Activated T-cell treated with anti-CD3 and anti-CD28 coated beads, Interleukin-2, amount 50 U/mL, for 72 hours (primary cell): ENCODE measurements around the gene TSFM. TPM values are rescaled to one million over a fixed set of nuclear protein-coding genes. Genes with fewer than 3 reads are reported as not detected.
A peak's percentile ranks its signal among the peaks of the same experiment; 100 is the strongest.

ENCODE experiments used
- ATAC-seq, 2 donors: fragments of 150-1000 bp; cut with Tn5 transposase; replicated peaks in 1 of 2; 2 replicates each; pipeline ENCODE4 v1.10.0; 2021; ENCODE audit warnings: moderate library complexity in 2 of 2, mild to moderate bottlenecking in 1 of 2
- DNase-seq, 2 donors: peaks; one replicate each; pipeline ENCODE4 v3.0.0; 2021 to 2022; ENCODE audit warnings: mixed read lengths in 1 of 2
- H3K27ac Mint-ChIP-seq: one replicate; pipeline ENCODE4 v1.8.0; 2022; ENCODE audit warnings: mild to moderate bottlenecking, moderate library complexity, mixed read lengths
- H3K27me3 Mint-ChIP-seq: one replicate; pipeline ENCODE4 v1.8.0; 2022; ENCODE audit warnings: low read depth, mixed read lengths
- H3K36me3 Mint-ChIP-seq, 2 donors: one replicate each; pipeline ENCODE4 v1.8.0; 2022; ENCODE audit warnings: mixed read lengths in 2 of 2, mild to moderate bottlenecking in 1 of 2; ENCODE audit not compliant: insufficient read depth in 2 of 2
- H3K4me1 Mint-ChIP-seq: one replicate; pipeline ENCODE4 v1.8.0; 2022; ENCODE audit warnings: low read depth, mixed read lengths
- H3K4me3 Mint-ChIP-seq, 2 donors: one replicate each; pipeline ENCODE4 v1.8.0; 2022; ENCODE audit warnings: mild to moderate bottlenecking in 2 of 2, mixed read lengths in 2 of 2, moderate library complexity in 2 of 2
- H3K9me3 Mint-ChIP-seq, 2 donors: one replicate each; pipeline ENCODE4 v1.8.0; 2022; ENCODE audit warnings: mixed read lengths in 2 of 2
- total RNA-seq, 2 donors: library from RNA; stranded (reverse); gene quantifications; one replicate each; pipeline ENCODE4 v1.2.3, GENCODE V29; 2022

The TSFM gene
- total RNA-seq, 2 donors from 2014 or later: 30.4 to 30.9 TPM

DNA sequence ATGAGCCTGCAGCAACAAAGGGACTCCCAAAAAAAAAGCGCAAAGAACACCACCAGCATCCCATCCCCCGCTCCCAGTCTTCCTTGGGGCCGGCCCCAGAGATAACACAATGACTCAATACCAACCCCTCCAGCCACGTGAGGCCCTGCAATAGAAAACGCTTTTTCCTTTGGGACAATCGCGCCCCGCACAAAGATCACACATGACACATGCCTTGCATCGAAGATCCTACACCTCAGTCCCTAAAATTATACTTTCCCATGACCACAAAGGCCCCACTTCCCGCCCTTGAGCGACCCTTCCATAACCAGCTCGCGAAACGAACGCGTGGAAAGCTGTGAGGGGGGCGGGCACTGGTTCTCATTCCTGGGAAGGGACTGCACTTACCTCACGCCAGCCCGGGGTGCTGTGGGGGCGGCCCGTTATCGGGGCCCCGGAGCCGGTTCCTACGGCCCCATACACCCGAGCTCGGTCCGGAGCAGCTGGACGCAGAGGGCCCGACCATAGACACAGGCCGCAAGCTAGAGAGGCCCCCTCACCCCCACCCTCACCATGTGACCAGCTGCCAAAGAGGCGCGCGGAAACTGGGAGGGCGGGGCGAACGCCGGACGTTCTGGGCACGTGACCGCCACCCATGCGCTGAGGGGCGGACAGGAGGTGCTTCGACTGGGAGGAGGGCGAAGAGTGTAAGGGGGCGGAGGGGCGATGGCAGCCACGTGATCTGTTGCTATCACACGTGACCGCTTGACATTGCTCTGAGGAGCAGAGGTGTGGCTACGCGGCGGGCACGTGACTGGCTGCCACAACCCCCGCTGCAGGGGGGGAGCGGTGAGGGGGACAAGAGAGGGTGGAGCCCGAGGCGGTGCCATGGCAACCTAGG lies 30.6 kb upstream of the TSFM start, which contains the start of gene CDK4:
CDK4 (minus strand) TSS at position 523 of the 880 bp plus-strand sequence. CDS start 593 bp downstream, outside the sequence.
- Mint-ChIP-seq H3K27me3 (no peaks in the 10 kb centered on the region), H3K27ac (peak within 1 kb of the TSS; percentile 77), H3K4me3 (peak within 1 kb of the TSS; percentile 91 to 98), H3K36me3 (peaks cover 15 to 35% of the 10 kb centered on the region in 2 donors), H3K9me3 (no peaks in the 10 kb centered on the region), H3K4me1 (peaks cover 59% of the 10 kb centered on the region)
- ATAC-seq (peak; percentile 82 to 85), DNase-seq (peak; percentile 98 to 99)

GRCh38 chr12:57752668-57753000 lies 30.0 kb upstream of the TSFM start:
- Mint-ChIP-seq H3K4me1 (peaks cover 63% of the 10 kb centered on the region), H3K27ac (peak overlapping the region; percentile 51), H3K27me3 (no peaks in the 10 kb centered on the region), H3K9me3 (no peaks in the 10 kb centered on the region), H3K36me3 (peaks cover 15 to 32% of the 10 kb centered on the region in 2 donors), H3K4me3 (peak overlapping the region; percentile 91 to 98)
- ATAC-seq (no peak), DNase-seq (no peak)

- Mint-ChIP-seq H3K9me3 (no peaks in the 10 kb centered on the region), H3K27me3 (no peaks in the 10 kb centered on the region), H3K27ac (peak overlapping the region; percentile 63), H3K4me1 (peaks cover 66% of the 10 kb centered on the region), H3K4me3 (peak overlapping the region; percentile 92 to 94), H3K36me3 (peaks cover 15 to 25% of the 10 kb centered on the region in 2 donors)
- ATAC-seq (no peak), DNase-seq (no peak)
Measured at GRCh38 chr12:57753756-57754337, 28.7 kb upstream of the TSFM start.

- Mint-ChIP-seq H3K4me1 (peaks cover 69% of the 10 kb centered on the region), H3K36me3 (peaks cover 15 to 20% of the 10 kb centered on the region in 2 donors), H3K4me3 (peak within 1 kb of the TSS; percentile 93 to 95), H3K9me3 (no peaks in the 10 kb centered on the region), H3K27me3 (no peaks in the 10 kb centered on the region), H3K27ac (peak within 1 kb of the TSS; percentile 63)
- DNase-seq (peak; percentile 88 to 91), ATAC-seq (peak; percentile 54 to 56)
Measured at GRCh38 chr12:57754411-57755193, 28.0 kb upstream of the TSFM start, which contains the start of gene MARCHF9. MARCHF9 (plus strand) TSS chr12:57755103; CDS start chr12:57755529, 426 bp downstream.

GRCh38 chr12:57755194-57755453 lies 27.5 kb upstream of the TSFM start:
- peaks cover 15 to 22% of the 10 kb centered on the region in 2 donors for H3K36me3 Mint-ChIP-seq
- no peak overlapping the region for H3K27ac Mint-ChIP-seq
- DNase-seq (no peak), ATAC-seq (no peak)
- H3K27me3 Mint-ChIP-seq: no peaks in the 10 kb centered on the region
- no peaks in the 10 kb centered on the region for H3K9me3 Mint-ChIP-seq
- H3K4me3 Mint-ChIP-seq: peak overlapping the region in 1 of 2 donors; percentile 94
- peaks cover 73% of the 10 kb centered on the region for H3K4me1 Mint-ChIP-seq

GRCh38 chr12:57755454-57756372 lies 26.9 kb upstream of the TSFM start:
- peak overlapping the region; percentile 32 for H3K27ac Mint-ChIP-seq
- H3K9me3 Mint-ChIP-seq: no peaks in the 10 kb centered on the region
- H3K36me3 Mint-ChIP-seq: peaks cover 11 to 18% of the 10 kb centered on the region in 2 donors
- DNase-seq (peak; percentile 36 to 48), ATAC-seq (no peak)
- H3K4me1 Mint-ChIP-seq: peaks cover 67% of the 10 kb centered on the region
- no peaks in the 10 kb centered on the region for H3K27me3 Mint-ChIP-seq
- H3K4me3 Mint-ChIP-seq: peak overlapping the region; percentile 93 to 95

DNA sequence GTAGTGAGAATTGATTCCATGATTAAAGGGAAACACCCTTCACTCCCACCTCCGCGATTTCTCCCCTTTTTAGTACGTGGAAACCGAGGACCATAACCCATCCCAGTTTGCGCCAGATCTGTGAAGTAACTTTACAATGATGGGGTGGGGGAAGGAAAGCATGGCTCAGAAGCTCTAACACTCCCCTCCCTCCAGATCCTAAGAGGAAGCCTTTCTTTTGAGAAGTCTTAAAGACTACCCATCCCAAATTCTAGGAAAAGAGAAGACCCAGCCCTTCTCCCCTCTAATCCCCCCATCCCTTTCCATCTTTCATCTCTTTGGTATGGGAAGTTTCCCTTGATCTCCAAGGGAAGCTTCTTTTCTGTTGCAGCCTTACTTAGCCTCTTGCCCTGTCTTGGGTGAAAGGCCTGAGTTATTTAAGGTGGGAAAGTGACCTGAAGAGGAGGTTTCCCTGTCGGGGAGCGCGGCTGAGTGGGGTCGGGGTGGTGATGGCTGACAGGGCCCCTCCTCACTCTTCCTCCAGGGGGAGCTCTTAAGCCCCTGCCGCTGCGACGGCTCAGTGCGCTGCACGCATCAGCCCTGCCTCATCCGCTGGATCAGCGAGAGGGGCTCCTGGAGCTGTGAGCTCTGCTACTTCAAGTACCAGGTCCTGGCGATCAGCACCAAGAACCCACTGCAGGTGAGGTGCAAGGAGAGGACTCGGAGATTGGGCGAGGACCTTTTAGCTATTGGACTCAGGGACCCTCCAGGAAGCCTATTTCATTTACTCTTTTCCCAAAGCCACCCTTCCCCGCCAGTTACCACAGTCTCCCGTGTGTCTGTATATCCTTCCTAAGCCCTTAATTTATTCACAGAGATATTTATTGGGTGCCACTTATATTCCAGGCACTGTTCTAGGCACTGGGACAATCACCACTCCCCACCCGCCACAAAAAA lies 25.9 kb upstream of the TSFM start:
- peak overlapping the region; percentile 93 to 95 for H3K4me3 Mint-ChIP-seq
- ATAC-seq: peak; percentile 22 to 32
- peaks cover 57% of the 10 kb centered on the region for H3K4me1 Mint-ChIP-seq
- peaks cover 8 to 12% of the 10 kb centered on the region in 2 donors for H3K36me3 Mint-ChIP-seq
- H3K9me3 Mint-ChIP-seq: no peaks in the 10 kb centered on the region
- DNase-seq: peak; percentile 81
- H3K27me3 Mint-ChIP-seq: no peaks in the 10 kb centered on the region
- H3K27ac Mint-ChIP-seq: peak overlapping the region; percentile 80

- ATAC-seq (no peak), DNase-seq (no peak)
- H3K36me3 Mint-ChIP-seq: peaks cover 6 to 11% of the 10 kb centered on the region in 2 donors
- no peak overlapping the region for H3K4me3 Mint-ChIP-seq
- no peaks in the 10 kb centered on the region for H3K27me3 Mint-ChIP-seq
- H3K4me1 Mint-ChIP-seq: peaks cover 50% of the 10 kb centered on the region
- no peak overlapping the region for H3K27ac Mint-ChIP-seq
- no peaks in the 10 kb centered on the region for H3K9me3 Mint-ChIP-seq
Measured at GRCh38 chr12:57757771-57758170, 24.8 kb upstream of the TSFM start.

GRCh38 chr12:57758552-57759359 lies 23.8 kb upstream of the TSFM start:
- ATAC-seq (no peak), DNase-seq (no peak)
- Mint-ChIP-seq H3K27me3 (no peaks in the 10 kb centered on the region), H3K4me3 (no peak overlapping the region), H3K9me3 (no peaks in the 10 kb centered on the region), H3K36me3 (peaks cover 6 to 15% of the 10 kb centered on the region in 2 donors), H3K27ac (no peak overlapping the region), H3K4me1 (peaks cover 45% of the 10 kb centered on the region)

DNA sequence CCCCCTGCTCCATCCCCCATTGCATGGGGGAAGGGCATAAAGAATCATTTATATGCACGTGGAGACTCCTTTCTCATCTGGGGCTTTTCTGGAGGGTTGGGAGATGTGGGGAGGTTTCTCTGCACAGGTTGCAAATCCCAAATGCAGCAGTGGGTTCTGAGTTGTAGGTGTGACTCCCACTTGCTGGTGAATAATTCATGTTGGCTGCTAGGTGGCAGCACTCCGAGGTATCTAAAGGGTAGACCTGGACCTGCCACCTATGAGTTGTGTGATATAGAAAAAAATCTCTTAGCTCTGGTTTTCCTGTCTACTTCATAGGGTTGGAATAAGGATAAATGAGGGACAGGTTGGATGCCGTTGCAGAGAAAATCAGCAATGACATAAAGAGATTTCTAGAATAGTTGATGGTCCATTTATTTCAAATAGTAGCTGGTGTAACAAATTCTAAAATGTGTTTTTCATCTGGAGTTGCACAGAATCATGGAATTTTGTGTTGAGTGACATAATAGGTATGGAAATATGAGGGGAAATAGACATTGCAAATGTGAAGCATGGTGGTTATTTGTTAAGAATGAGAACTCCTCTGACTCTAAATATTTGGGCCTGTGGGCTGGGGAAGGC lies 23.1 kb upstream of the TSFM start:
- peaks cover 45% of the 10 kb centered on the region for H3K4me1 Mint-ChIP-seq
- no peak overlapping the region for H3K27ac Mint-ChIP-seq
- ATAC-seq (no peak), DNase-seq (peak; percentile 23 to 45)
- H3K4me3 Mint-ChIP-seq: no peak overlapping the region
- no peaks in the 10 kb centered on the region for H3K27me3 Mint-ChIP-seq
- H3K36me3 Mint-ChIP-seq: peaks cover 5 to 16% of the 10 kb centered on the region in 2 donors
- no peaks in the 10 kb centered on the region for H3K9me3 Mint-ChIP-seq
